Fibroblast of pulmonary artery (primary cell): ENCODE results near the gene FAM120A.

Source experiments
- DNase-seq: peaks from one replicate; pipeline ENCODE4 v3.0.0-alpha.2; 2010; ENCODE audit warnings: low read depth
- H3K4me3 ChIP-seq: replicated peaks from 2 replicates; pipeline ENCODE4 v1.5.1; 2011; ENCODE audit warnings: low read depth, mild to moderate bottlenecking, control low read depth, low read length, moderate library complexity
- TF ChIP-seq, protein P1 (sequence below): IDR thresholded peaks from 2 replicates; pipeline ENCODE4 v1.5.1; 2011; ENCODE audit warnings: mild to moderate bottlenecking, control low read depth, low read length, inconsistent platforms; ENCODE audit errors: missing control alignments

The FAM120A gene

DNA sequence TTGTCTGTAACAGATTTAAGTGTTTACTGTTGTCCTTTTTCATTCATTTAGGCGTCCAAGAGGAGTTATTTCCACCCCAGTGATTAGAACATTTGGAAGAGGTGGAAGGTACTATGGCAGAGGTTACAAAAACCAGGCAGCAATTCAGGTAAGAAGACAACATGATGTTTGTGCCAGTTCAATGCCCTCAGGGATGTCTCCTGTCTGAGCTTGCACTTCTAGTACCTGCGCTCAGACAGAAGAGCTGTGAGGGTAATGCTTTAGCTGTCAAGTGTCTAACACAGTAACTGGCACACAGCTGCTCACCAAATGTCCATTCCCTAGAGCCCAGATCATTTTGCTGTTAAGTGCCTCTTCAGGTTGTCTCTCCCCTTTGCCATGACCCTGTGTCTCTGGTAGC is 110.7 kb downstream of the FAM120A start:
- TF ChIP-seq, protein P1, sequence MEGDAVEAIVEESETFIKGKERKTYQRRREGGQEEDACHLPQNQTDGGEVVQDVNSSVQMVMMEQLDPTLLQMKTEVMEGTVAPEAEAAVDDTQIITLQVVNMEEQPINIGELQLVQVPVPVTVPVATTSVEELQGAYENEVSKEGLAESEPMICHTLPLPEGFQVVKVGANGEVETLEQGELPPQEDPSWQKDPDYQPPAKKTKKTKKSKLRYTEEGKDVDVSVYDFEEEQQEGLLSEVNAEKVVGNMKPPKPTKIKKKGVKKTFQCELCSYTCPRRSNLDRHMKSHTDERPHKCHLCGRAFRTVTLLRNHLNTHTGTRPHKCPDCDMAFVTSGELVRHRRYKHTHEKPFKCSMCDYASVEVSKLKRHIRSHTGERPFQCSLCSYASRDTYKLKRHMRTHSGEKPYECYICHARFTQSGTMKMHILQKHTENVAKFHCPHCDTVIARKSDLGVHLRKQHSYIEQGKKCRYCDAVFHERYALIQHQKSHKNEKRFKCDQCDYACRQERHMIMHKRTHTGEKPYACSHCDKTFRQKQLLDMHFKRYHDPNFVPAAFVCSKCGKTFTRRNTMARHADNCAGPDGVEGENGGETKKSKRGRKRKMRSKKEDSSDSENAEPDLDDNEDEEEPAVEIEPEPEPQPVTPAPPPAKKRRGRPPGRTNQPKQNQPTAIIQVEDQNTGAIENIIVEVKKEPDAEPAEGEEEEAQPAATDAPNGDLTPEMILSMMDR: no peak
- no peak for DNase-seq
- H3K4me3 ChIP-seq: no peak overlapping the region

GRCh38 chr9:93565089-93565488 is 113.6 kb downstream of the FAM120A start:
- TF ChIP-seq, protein P1: no peak
- no peak for DNase-seq
- H3K4me3 ChIP-seq: no peak overlapping the region

DNA sequence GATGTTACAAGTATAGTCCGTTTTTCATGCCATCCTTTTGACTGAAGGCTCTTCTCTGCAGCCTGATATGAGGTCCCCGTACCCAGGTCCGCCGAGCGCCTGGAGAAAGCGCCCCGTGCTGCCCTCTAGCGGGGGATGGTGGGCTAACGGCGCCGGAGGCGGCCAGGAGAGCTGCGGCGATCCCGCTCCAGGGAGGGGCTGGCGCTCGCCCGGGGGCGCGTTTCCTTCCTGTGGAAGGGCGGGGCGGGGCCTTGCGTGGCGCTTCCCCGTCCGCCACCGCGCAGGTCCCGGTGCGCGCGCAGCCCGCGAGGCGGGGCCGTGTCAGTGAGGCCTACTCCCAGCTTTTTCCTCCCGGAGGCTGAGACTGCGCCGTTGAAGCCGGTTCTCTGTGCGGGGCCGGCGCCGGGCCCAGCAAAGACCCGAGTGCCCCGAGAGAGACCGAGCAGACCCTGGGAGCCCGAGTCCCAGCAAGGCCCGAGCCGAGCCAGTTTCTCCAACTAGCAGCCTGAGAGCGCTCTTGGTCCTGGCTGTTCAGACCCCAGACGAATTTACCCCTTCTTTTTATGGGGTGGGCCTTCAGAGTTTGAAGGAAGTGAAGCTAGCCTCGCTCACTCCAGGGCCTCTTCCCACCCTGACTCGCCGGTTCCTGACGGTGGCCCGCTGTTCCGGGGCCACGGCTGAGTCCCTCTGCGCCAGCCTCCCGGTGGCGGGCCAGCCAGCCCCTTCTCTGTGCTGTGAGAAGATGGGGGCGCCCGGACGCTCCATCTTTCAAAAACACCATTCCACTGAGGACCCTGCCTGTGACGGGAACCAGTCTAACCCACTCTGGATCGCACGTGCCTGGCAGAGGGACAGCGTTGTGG is 115.2 kb downstream of the FAM120A start:
- H3K4me3 ChIP-seq: peak overlapping the region; percentile 65
- TF ChIP-seq, protein P1: peak; percentile 81
- DNase-seq: peak; percentile 97

DNA sequence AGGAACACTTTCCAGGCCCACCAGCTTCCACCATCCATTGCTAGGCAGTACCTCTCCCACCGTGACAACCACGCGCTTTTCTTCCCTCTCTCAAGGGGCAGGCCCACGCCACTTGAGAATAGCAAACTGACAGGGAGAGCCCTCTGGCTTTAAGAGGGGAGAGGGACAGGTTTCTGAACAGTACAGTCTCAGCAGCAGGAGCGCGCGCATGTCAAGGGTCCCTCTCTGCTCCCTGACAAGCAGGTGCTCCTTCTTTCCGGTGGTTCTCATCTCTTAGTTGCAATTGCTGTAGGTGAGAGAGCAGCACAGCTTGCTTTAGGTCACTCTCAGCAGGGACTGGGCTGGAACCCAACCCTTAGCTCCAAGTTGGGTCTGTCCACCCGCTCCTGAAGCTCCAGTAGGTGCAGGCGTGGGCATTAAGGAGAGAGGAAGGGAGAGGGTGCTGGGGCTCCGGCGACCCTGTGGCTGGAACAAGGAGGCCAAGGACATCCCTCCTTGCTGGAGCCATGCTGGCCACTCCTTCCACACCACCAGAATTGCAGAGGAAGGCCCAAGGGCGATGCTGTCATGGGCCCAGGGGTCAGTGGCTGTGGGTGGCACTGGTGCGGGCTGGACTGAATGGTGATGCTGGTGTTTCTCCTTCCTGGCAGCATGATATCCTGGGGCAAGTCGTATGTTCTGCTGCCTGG is 115.9 kb downstream of the FAM120A start:
- peak overlapping the region; percentile 65 for H3K4me3 ChIP-seq
- DNase-seq: no peak
- TF ChIP-seq, protein P1: no peak

GRCh38 chr9:93568169-93568568 is 116.7 kb downstream of the FAM120A start:
- H3K4me3 ChIP-seq: no peak overlapping the region
- TF ChIP-seq, protein P1: no peak
- DNase-seq: no peak

DNA sequence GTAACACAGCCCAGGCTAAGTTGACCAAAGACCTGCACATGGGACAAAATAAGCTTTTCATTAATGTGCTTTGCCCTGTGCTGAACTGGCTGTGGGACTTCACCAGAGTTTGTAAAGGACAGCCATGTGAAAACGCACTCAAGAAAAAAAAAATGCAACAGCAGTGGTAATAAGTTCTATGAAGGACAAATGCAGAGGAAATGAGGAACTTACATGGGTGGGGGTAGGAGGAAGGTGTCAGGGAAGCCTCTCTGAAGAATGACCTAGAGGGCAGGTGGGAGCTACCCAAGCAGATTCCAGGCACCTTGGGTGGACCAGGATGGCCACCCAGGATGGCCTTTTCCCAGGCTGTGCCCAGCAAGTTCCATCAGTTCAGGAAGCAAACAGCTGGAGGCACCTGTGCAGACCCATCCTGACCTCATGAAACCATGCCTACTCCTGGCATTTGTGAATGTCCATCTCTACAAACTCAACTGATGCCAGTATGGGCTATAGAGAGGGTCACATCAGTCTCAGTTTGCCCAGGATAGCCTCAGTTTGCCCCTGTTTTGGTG is 118.2 kb downstream of the FAM120A start:
- H3K4me3 ChIP-seq: no peak overlapping the region
- no peak for DNase-seq
- TF ChIP-seq, protein P1: no peak
